Measurements from ENCODE around the gene HBZ.

DNA sequence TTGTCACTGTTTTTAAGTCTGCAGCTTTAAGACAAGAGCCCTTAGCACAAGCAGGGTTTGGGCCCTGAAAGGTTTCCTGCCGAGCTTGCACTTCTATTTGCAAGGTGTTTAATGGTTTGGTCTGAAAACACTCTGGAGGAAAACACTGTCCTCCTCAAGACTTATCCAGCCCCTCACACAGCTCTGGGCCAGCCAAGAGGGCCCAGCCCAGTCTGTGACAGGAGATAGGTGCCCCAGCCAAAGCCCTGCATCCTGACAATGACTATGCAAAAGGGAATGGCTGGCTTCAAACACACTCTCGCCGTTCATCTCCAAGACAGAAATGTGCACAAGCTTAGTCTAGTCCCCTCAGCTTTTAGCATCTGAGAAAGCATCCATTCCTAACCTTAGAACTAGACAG lies 47.5 kb upstream of the HBZ start:
- TF ChIP-seq TAF1 (IDR thresholded peaks at IDR 0.05; ENCODE audit: low read depth, low read length) = no peak
- TF ChIP-seq RBBP5 (IDR thresholded peaks at IDR 0.05; ENCODE audit: borderline replicate concordance, low read depth, low read length) = no peak
- TF ChIP-seq POLR2A (IDR thresholded peaks at IDR 0.05; ENCODE audit: control extremely low read depth in 1 of 2, low read depth in 2 of 2, low read length in 2 of 2) = no peak
- no peak for TF ChIP-seq RNF2 (IDR thresholded peaks at IDR 0.05; ENCODE audit: borderline replicate concordance, low read depth, low read length, missing control alignments, poor library complexity, severe bottlenecking)
